Measurements from ENCODE around the gene EFEMP1. TPM values are rescaled to one million over a fixed set of nuclear protein-coding genes. Genes with fewer than 3 reads are reported as not detected.

The EFEMP1 gene
- total RNA-seq, 4 donors from 2014 or later: 11.2 to 68.3 (median 41.8) TPM

GRCh38 chr2:55926974-55927373, 3.4 kb upstream of the EFEMP1 start:
- Histone ChIP-seq H3K9me3 (no peaks in the 10 kb centered on the region), H3K27me3 (peaks cover 0 to 53% (median 0%) of the 10 kb centered on the region in 4 donors), H3K4me1 (peaks cover 0 to 25% (median 9%) of the 10 kb centered on the region in 3 donors), H3K27ac (no peak overlapping the region), H3K4me3 (no peak overlapping the region), H3K36me3 (no peaks in the 10 kb centered on the region)
- intact Hi-C loops (cut with DNase I): no loop called here
- no peak for TF ChIP-seq POLR2A (IDR thresholded peaks at IDR 0.05)
- no peak for TF ChIP-seq CTCF (IDR thresholded peaks at IDR 0.05)
- WGBS, 2 donors: 74 to 82% methylated on average over 1 of the region's 1 CpG
- no peak for DNase-seq

GRCh38 chr2:55926246-55926645, 2.7 kb upstream of the EFEMP1 start:
- no peak for TF ChIP-seq POLR2A (IDR thresholded peaks at IDR 0.05)
- no peak for TF ChIP-seq CTCF (IDR thresholded peaks at IDR 0.05)
- Histone ChIP-seq H3K27ac (no peak overlapping the region), H3K9me3 (no peaks in the 10 kb centered on the region), H3K4me1 (peaks cover 0 to 26% (median 9%) of the 10 kb centered on the region in 3 donors), H3K4me3 (no peak overlapping the region), H3K36me3 (no peaks in the 10 kb centered on the region), H3K27me3 (peaks cover 0 to 53% (median 0%) of the 10 kb centered on the region in 4 donors)
- 0 to 67% methylated on average over 1 of the region's 1 CpG for WGBS, 2 donors
- no peak for DNase-seq
- intact Hi-C loops (cut with DNase I): no loop called here

GRCh38 chr2:55923982-55924321, 370 bp upstream of the EFEMP1 start:
- peaks cover 0 to 26% (median 9%) of the 10 kb centered on the region in 3 donors for H3K4me1 ChIP-seq
- peak overlapping the region; percentile 47 to 81 (median 54) for H3K27ac ChIP-seq
- no peaks in the 10 kb centered on the region for H3K9me3 ChIP-seq
- TF ChIP-seq POLR2A (IDR thresholded peaks at IDR 0.05) (no peak), CTCF (IDR thresholded peaks at IDR 0.05) (no peak)
- H3K27me3 ChIP-seq: peaks cover 0 to 51% (median 0%) of the 10 kb centered on the region in 4 donors
- no peaks in the 10 kb centered on the region for H3K36me3 ChIP-seq
- H3K4me3 ChIP-seq: peak overlapping the region; percentile 48 to 79 (median 58)
- WGBS, 2 donors: 2% methylated on average over 3 to 7 of the region's 8 CpGs
- intact Hi-C loops (cut with DNase I): no loop called here
- DNase-seq: no peak

- peak overlapping the region; percentile 48 to 79 (median 58) for H3K4me3 ChIP-seq
- peaks cover 0 to 26% (median 9%) of the 10 kb centered on the region in 3 donors for H3K4me1 ChIP-seq
- no peak for DNase-seq
- TF ChIP-seq CTCF (IDR thresholded peaks at IDR 0.05) (no peak), POLR2A (IDR thresholded peaks at IDR 0.05) (no peak)
- peaks cover 0 to 39% (median 0%) of the 10 kb centered on the region in 4 donors for H3K27me3 ChIP-seq
- intact Hi-C loops (cut with DNase I): no loop called here
- no peaks in the 10 kb centered on the region for H3K36me3 ChIP-seq
- H3K9me3 ChIP-seq: no peaks in the 10 kb centered on the region
- peak overlapping the region in 2 of 4 donors; percentile 40 to 57 for H3K27ac ChIP-seq
- WGBS, 2 donors: 18 to 28% methylated on average over 19 of the region's 19 CpGs
Measured at GRCh38 chr2:55922291-55922907, 1.2 kb downstream of the EFEMP1 start.

- TF ChIP-seq POLR2A (IDR thresholded peaks at IDR 0.05) (no peak), CTCF (IDR thresholded peaks at IDR 0.05) (no peak)
- peaks cover 0 to 24% (median 0%) of the 10 kb centered on the region in 4 donors for H3K27me3 ChIP-seq
- 80 to 98% methylated on average over 3 of the region's 3 CpGs for WGBS, 2 donors
- H3K4me3 ChIP-seq: no peak overlapping the region
- H3K27ac ChIP-seq: no peak overlapping the region
- no peaks in the 10 kb centered on the region for H3K9me3 ChIP-seq
- H3K36me3 ChIP-seq: no peaks in the 10 kb centered on the region
- peaks cover 0 to 26% (median 9%) of the 10 kb centered on the region in 3 donors for H3K4me1 ChIP-seq
- intact Hi-C loops (cut with DNase I): no loop called here
- no peak for DNase-seq
Measured at GRCh38 chr2:55919574-55919973, 4.0 kb downstream of the EFEMP1 start.

Measured in esophagus squamous epithelium (tissue), 5 donors.